GM06990 (cell line): ENCODE data around the gene ELAVL1.
A peak's percentile ranks its signal among the peaks of the same experiment; 100 is the strongest.

Experiments
- DNase-seq: peaks from one replicate; pipeline ENCODE4 v3.0.0-alpha.2; 2011; ENCODE audit not compliant: insufficient read length; ENCODE audit errors: extremely low read depth
- H3K27me3 ChIP-seq: replicated peaks from 2 replicates; pipeline ENCODE4 v1.6.0; 2011; ENCODE audit warnings: low read length; ENCODE audit not compliant: control insufficient read depth, insufficient read depth
- H3K36me3 ChIP-seq: 2 replicates; pipeline ENCODE4 v1.5.1; 2011; ENCODE audit warnings: low read length; ENCODE audit not compliant: control insufficient read depth, insufficient read depth
- H3K4me3 ChIP-seq: replicated peaks from 2 replicates; pipeline ENCODE4 v1.5.1; 2011; ENCODE audit warnings: low read depth, mild to moderate bottlenecking, control low read depth, low read length
- TF ChIP-seq, protein P1 (sequence below): IDR thresholded peaks from 2 replicates; pipeline ENCODE4 v1.5.1; 2011; ENCODE audit warnings: low read length, control low read depth, mild to moderate bottlenecking, inconsistent platforms; ENCODE audit not compliant: insufficient read depth, poor library complexity, severe bottlenecking

ELAVL1 gene

DNA sequence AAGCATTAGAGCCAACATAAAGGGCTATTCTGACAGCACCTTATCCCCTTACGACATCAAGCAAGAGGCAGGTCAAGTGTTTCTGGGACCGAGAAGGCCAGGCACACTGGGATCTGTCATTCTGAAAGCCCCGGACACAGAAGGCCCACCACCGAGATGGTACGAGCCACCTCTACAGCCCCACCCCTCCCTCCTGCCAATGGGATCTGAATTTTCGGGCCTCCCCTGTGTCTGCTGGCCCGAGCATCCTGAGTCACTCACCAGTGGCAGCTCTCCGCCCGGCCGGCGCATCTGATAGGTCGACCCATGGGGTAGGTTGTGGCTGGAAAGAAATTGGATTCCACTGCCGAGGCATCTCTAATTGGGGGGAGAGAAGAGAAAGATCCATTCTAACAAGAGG lies 64.6 kb downstream of the ELAVL1 start:
- Histone ChIP-seq H3K36me3 (peaks cover 7% of the 10 kb centered on the region), H3K4me3 (no peak overlapping the region), H3K27me3 (no peaks in the 10 kb centered on the region)
- TF ChIP-seq, protein P1, sequence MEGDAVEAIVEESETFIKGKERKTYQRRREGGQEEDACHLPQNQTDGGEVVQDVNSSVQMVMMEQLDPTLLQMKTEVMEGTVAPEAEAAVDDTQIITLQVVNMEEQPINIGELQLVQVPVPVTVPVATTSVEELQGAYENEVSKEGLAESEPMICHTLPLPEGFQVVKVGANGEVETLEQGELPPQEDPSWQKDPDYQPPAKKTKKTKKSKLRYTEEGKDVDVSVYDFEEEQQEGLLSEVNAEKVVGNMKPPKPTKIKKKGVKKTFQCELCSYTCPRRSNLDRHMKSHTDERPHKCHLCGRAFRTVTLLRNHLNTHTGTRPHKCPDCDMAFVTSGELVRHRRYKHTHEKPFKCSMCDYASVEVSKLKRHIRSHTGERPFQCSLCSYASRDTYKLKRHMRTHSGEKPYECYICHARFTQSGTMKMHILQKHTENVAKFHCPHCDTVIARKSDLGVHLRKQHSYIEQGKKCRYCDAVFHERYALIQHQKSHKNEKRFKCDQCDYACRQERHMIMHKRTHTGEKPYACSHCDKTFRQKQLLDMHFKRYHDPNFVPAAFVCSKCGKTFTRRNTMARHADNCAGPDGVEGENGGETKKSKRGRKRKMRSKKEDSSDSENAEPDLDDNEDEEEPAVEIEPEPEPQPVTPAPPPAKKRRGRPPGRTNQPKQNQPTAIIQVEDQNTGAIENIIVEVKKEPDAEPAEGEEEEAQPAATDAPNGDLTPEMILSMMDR = no peak
- DNase-seq = no peak

DNA sequence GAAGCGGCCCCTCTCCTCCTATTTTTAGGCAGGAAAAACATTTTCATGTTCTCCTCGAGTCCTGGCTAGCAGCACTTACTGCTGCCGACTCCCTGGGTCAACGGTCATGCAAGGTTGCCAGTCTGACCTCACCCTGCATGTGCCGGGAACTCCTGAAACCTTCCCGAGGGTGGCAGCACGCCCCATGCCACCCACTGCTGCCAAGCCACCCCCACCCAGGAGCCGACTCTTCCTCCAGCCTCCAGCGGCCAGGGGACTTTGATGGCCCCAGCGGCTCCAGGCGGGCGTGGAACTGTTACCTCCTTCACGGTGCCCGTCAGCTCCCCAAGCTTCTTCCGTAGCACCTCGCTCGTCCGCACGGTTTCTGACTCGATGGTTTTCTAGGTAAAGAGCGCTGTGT lies 70.7 kb downstream of the ELAVL1 start:
- Histone ChIP-seq H3K4me3 (no peak overlapping the region), H3K27me3 (no peaks in the 10 kb centered on the region), H3K36me3 (peaks cover 24% of the 10 kb centered on the region)
- DNase-seq = no peak
- TF ChIP-seq, protein P1 = no peak

DNA sequence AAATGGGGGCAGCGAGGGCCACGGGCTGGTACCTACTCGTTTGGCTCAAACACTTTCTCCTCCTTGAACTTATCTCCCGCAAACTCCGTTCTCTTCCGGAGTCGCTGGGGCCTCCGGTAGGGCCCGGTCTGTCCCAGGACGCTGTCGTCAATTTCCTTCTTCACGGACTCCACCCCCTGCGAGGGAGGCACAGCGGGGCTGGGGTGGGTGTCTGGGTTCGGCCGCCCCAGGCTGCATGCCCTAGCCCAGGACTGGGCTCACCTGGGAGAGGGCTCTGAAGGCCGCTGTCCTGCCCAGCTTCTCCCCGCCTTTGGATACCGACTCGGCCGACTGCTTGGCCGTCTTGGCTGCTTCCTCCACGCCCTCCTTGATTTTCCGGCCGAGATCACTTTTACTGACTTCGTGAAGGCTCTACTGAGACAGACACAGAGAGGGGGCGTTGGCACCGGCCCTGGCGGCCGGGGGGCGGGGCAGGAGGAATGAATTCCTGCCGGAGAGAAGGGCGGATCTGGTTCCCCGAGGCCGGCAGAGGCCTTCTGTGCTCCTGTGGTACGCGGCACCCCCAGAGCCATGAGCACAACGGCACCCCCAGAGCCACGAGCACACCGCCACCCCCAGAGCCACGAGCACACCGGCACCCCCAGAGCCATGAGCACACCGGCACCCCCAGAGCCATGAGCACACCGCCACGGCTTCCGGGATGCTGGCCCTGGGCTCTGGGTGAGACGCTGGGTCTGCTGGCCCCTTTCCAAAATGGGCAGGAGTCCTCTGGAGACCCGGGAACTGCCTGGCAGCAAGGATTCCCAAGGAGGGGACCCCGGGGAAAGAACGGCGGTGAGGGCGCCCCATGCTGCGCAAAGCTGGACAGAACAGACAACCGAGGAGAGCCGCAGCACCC lies 71.4 kb downstream of the ELAVL1 start:
- DNase-seq = no peak
- Histone ChIP-seq H3K36me3 (peaks cover 24% of the 10 kb centered on the region), H3K4me3 (no peak overlapping the region), H3K27me3 (no peaks in the 10 kb centered on the region)
- TF ChIP-seq, protein P1 = no peak

DNA sequence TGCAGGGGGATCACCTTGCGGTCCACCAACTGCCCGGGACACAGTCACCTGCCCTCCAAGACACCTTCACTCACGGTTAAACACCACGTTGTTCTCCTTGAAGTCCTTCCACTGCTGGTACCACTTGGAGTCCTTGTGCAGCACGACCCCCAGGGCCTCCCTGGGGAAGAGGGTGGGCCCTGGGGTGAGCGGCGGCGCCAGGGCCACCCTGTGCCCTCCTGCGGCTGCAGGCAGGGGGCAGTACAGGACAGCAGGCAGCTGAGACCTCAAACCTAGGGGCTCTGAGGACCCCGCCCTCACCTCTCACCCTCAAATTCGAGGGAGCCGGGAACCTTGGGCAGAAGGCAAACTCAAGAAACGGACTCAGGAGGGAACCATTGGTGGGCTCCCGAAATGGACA lies 72.0 kb downstream of the ELAVL1 start:
- Histone ChIP-seq H3K4me3 (no peak overlapping the region), H3K27me3 (no peaks in the 10 kb centered on the region), H3K36me3 (peaks cover 24% of the 10 kb centered on the region)
- DNase-seq = no peak
- TF ChIP-seq, protein P1 = peak; percentile 40

DNA sequence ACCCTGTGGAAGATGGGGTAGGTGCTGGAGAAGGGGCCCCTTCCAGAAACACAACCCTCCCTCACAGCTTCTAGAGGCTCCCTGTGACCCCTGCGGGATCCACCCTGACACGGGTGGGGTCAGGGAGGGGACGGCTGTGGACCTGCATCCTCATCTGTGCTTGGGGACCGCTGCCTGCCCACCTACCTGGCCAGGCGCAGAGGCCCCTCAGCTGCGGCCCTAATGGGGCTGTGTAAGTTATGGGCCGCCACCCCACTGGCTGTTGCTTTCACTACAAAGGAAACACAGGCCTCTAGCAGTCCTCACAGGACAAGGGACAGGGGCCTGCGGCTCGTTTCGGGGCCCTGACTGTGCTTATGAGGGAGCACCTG lies 72.5 kb downstream of the ELAVL1 start:
- TF ChIP-seq, protein P1 = no peak
- no peak for DNase-seq
- H3K27me3 ChIP-seq = no peaks in the 10 kb centered on the region
- H3K4me3 ChIP-seq = no peak overlapping the region
- peaks cover 24% of the 10 kb centered on the region for H3K36me3 ChIP-seq
